Esophagus mucosa (tissue), 1 donor: ENCODE measurements around the gene ETS1. TPM values are rescaled to one million over a fixed set of nuclear protein-coding genes. Genes with fewer than 3 reads are reported as not detected.

Experiments used
- ATAC-seq: fragments of 200-7000 bp; cut with Tn5 transposase; one replicate; pipeline ENCODE4 v1.9.1; 2020
- total RNA-seq: library from RNA; stranded (reverse); gene quantifications from one replicate; pipeline ENCODE4 v1.2.4, GENCODE V29; 2023
- donor health status: DM: yes; HTN: yes; CAD: no.

The ETS1 gene
- total RNA-seq, 1 donor from 2014 or later = 7.8 TPM

- no peak for ATAC-seq
Observed at GRCh38 chr11:128535468-128536457, 51.6 kb downstream of the ETS1 start.

- no peak for ATAC-seq
Observed at GRCh38 chr11:128533472-128533871, 53.9 kb downstream of the ETS1 start.

GRCh38 chr11:128532572-128533091, 54.7 kb downstream of the ETS1 start:
- no peak for ATAC-seq

GRCh38 chr11:128532016-128532571, 55.3 kb downstream of the ETS1 start:
- ATAC-seq = no peak

GRCh38 chr11:128531588-128531987, 55.8 kb downstream of the ETS1 start:
- ATAC-seq = no peak

- peak; percentile 56 for ATAC-seq
Observed at GRCh38 chr11:128530118-128531074, 57.0 kb downstream of the ETS1 start.

GRCh38 chr11:128528294-128528693, 59.1 kb downstream of the ETS1 start:
- ATAC-seq = no peak

- no peak for ATAC-seq
Observed at GRCh38 chr11:128527046-128527445, 60.3 kb downstream of the ETS1 start.

GRCh38 chr11:128525411-128526243, 61.7 kb downstream of the ETS1 start:
- ATAC-seq = no peak

- no peak for ATAC-seq
Observed at GRCh38 chr11:128524172-128524571, 63.2 kb downstream of the ETS1 start.

GRCh38 chr11:128523641-128524040, 63.7 kb downstream of the ETS1 start:
- no peak for ATAC-seq

- no peak for ATAC-seq
Observed at GRCh38 chr11:128522943-128523518, 64.3 kb downstream of the ETS1 start.

- ATAC-seq = peak; percentile 98
Observed at GRCh38 chr11:128522055-128522942, 65.1 kb downstream of the ETS1 start.

- ATAC-seq = no peak
Observed at GRCh38 chr11:128521682-128522054, 65.7 kb downstream of the ETS1 start.

GRCh38 chr11:128520888-128521681, 66.3 kb downstream of the ETS1 start:
- ATAC-seq = no peak

- no peak for ATAC-seq
Observed at GRCh38 chr11:128520206-128520887, 67.0 kb downstream of the ETS1 start.

- ATAC-seq = no peak
Observed at GRCh38 chr11:128519338-128519737, 68.0 kb downstream of the ETS1 start.

- ATAC-seq = no peak
Observed at GRCh38 chr11:128518493-128519207, 68.7 kb downstream of the ETS1 start.
